GM18951 (cell line): ENCODE data around the gene FAM83B.
"Not testable (repeated sequence)": the region's sequence is repeated elsewhere in the genome, so short reads cannot be mapped to it uniquely, and the experiment has no call there.

Source experiments
- POLR2A ChIP-seq: IDR thresholded peaks from 4 replicates; pipeline ENCODE4 v1.6.1; 2011; ENCODE audit warnings: mild to moderate bottlenecking; ENCODE audit not compliant: insufficient read length, insufficient read depth; ENCODE audit errors: extremely low read depth
- in situ Hi-C: fragments of 300-500 bp; cut with MboI; formaldehyde crosslinking; loops from one replicate; pipeline ENCODE4 v1.12.0; 2022; ENCODE audit warnings: low sequenced_read_pairs, mixed read lengths, inconsistent platforms; ENCODE audit not compliant: unreplicated experiment

FAM83B gene

GRCh38 chr6:54846243-54846856 lies at the start of gene FAM83B:
Gene FAM83B, plus strand, starts transcription at chr6:54846771. Its CDS starts 23,476 bp downstream, at chr6:54870247.
- TF ChIP-seq POLR2A, result no peak
- in situ Hi-C loops, result no loop called here

- in situ Hi-C loops, result not testable (repeated sequence)
These were observed 49.7 kb upstream of the FAM83B start for GRCh38 chr6:54796918-54797317.

- in situ Hi-C loops, result no loop called here
- no peak for TF ChIP-seq POLR2A
These were observed 46.4 kb upstream of the FAM83B start for GRCh38 chr6:54800050-54800600.

- in situ Hi-C loops, result no loop called here
- TF ChIP-seq POLR2A, result no peak
These were observed 45.3 kb upstream of the FAM83B start for GRCh38 chr6:54801244-54801643.

GRCh38 chr6:54801669-54802068 lies 44.9 kb upstream of the FAM83B start:
- in situ Hi-C loops, result no loop called here
- TF ChIP-seq POLR2A, result no peak

- in situ Hi-C loops, result no loop called here
These were observed 43.6 kb upstream of the FAM83B start for GRCh38 chr6:54802775-54803634.

GRCh38 chr6:54805077-54805476 lies 41.5 kb upstream of the FAM83B start:
- in situ Hi-C loops, result no loop called here

More at GRCh38 chr6:54802775-54803634, 43.6 kb upstream of the FAM83B start:
- TF ChIP-seq POLR2A, result no peak

GRCh38 chr6:54810147-54810546 lies 36.4 kb upstream of the FAM83B start:
- in situ Hi-C loops, result no loop called here
- TF ChIP-seq POLR2A, result no peak

More at GRCh38 chr6:54805077-54805476, 41.5 kb upstream of the FAM83B start:
- TF ChIP-seq POLR2A, result no peak

- no peak for TF ChIP-seq POLR2A
- in situ Hi-C loops, result no loop called here
These were observed 32.7 kb upstream of the FAM83B start for GRCh38 chr6:54813892-54814291.

- TF ChIP-seq POLR2A, result no peak
- in situ Hi-C loops, result no loop called here
These were observed 29.3 kb upstream of the FAM83B start for GRCh38 chr6:54817236-54817635.

GRCh38 chr6:54817834-54818233 lies 28.7 kb upstream of the FAM83B start:
- TF ChIP-seq POLR2A, result no peak
- in situ Hi-C loops, result no loop called here

- in situ Hi-C loops, result not testable (repeated sequence)
These were observed 22.3 kb upstream of the FAM83B start for GRCh38 chr6:54824225-54824624.

- no peak for TF ChIP-seq POLR2A
- in situ Hi-C loops, result no loop called here
These were observed 19.6 kb upstream of the FAM83B start for GRCh38 chr6:54827010-54827409.

- in situ Hi-C loops, result no loop called here
- TF ChIP-seq POLR2A, result no peak
These were observed 16.4 kb upstream of the FAM83B start for GRCh38 chr6:54830216-54830615.
